Fibroblast of peridontal ligament (primary cell): ENCODE data around the gene PLA2G15.
"Not testable (repeated sequence)": the region's sequence is repeated elsewhere in the genome, so short reads cannot be mapped to it uniquely, and the experiment has no call there.

ENCODE experiments used
- DNase-seq: peaks from one replicate; pipeline ENCODE4 v3.0.0-alpha.2; 2010; ENCODE audit errors: extremely low read depth

The PLA2G15 gene

DNA sequence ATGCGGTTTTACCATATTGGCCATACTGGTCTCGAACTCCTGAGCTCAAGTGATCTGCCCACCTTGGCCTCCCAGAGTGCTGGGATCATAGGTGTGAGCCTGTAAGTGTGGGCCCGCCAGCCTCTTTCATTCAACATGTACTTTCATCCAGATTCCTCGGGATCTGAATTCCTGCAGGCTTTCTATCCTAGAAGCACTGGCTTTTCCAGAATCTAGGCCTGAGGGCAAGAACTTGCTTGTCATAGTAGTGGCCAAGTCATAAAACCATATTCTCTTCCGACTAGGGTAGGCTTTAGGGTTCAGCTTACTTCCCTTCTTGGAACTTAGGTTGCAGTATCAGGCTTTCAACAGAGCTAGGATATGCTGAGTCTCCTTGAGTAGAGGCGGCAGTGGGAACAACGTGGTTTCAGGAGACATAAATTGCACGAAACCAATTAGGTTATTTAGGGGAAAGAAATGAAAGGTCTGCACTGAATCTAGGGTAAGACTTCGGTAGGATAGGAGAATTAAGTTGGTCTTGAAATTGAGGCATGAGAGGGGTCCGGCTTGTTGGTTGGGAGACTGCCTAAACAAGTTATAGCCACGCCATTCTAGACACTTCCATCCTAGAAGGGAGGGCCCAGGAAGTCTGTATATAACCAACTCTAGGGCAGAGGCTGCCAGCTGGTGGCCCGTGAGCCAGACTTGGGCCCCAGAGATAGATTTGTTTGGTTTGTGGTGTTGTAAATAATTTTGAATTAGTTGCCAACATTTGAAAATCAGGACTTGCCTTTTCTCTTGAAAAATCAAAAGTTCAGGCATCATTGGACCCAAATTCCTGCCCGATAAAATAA is 34.8 kb downstream of the PLA2G15 start:
- no peak for DNase-seq

DNA sequence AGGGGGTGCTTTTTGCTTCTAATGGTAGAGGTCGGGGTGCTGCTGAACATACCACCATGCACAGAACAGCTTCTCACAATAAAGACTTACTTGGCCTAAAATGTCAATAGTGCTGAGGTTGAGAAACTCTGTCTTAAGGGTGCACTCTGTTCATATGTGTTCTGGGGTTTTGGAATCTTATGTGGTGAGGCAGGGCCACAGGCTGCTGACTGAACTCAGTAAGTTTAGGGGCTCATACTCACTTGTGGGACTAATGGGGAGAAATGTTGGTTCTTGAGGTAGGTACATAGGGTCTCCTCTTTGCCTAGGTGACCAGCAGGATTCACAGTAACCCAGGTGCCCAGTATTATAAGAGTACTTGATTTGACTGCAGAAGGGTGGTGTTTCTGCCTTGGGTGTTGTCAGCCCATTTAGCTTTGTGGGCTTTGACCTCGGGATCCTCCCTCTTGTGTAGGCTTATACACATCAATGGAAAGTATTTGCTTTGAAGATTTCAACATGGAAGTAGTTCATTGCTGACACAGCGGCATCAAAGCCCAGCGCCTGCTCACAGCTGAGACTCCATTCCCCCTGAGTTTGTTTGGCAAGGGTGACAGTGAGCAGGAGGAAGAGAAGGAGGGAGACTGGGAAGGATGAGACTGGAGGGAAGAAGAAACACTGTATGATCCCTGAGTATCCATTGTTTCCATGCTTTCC is 36.3 kb downstream of the PLA2G15 start:
- DNase-seq, result no peak

DNA sequence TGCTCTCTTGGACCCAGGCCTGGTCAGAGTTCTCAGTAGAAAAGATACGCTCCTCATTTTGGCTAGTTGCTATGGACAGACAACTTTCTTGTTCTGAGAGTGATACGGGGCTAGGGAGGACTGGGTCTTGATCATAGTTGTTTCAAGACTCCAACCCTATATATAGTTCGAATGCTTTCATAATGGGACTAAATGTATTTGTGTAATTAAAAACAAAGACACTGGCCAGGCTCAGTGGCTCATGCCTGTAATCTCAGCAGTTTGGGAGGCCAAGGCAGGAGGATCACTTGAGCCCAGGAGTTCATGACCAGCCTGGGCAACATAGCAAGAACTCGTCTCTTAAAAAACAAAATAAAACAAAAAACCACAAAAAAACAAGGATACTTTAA is 36.9 kb downstream of the PLA2G15 start:
- DNase-seq, result no peak

DNA sequence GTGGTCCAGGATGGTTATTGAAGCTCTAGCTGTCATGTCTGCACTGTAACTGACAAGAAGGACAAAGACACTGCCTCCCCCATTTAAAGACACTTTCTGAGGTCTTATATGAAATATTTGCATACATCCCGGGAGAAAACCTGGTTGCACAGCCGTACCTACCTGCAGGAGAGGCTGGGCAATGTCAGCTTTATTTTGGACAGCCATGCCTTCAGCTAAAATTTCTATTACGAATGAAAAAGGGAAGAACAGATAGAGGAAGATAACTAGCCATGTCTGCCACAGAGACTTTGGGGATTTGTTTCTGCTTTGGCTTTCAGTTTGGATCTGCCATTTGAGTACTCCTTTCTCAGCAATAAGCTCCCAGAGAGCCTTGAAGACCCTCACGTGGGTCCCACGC is 38.2 kb downstream of the PLA2G15 start:
- no peak for DNase-seq

DNA sequence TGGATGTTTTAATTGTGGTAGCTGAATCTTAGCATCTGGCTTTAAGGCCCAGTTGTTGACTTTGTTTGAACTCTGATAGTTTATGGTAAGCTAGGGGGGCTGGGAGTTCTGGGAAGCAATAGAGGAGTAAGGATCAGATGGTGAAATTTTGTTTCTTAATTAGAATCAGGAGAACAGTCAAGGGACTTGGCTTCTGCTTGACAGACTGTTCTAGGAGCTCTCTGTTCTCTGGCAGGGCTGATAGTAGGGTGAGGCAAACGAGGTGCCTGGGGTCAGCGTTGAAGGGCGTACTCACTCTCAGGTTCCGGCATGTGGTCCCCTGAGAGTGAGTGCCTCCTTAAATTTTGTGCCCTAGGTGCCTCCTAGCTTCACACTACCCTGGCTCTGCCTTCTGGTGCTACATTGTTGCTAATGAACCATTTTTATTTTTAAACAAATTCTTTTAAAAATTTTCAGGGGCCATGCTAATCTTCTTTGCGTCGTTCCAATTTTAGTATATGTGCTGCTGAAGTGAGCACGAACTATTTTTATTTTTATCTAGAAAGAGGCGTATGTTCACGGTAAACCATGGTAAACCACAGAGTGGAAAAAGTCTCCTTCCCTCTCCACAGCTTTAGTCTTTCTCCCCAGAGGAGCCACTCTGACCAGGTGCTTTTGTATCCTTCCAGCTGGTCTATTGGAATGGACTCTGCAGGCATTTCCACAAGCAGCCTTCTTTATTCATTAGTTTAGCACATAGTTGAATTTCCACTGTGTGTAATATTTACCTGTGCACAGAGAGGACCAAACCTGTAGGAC is 38.8 kb downstream of the PLA2G15 start:
- DNase-seq, result peak; percentile 71

DNA sequence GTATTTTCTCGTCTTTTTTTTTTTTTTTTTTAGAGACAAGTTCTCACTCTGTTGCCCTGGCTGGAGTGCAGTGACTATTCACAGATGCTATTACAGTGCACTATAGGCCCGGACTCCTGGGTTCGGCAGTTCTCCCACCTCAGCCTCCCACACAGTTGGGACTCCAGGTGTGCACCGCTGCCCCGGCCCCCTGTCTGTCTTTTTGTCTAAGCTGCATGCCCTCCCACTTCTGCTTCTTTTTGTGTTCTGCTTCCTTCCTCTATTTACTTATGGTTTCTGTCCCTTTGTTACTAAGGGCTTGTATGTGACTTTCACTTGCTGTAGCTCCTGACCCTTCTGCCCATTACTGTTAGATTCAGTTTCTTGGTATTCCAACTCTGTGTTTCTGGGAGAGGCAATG is 39.7 kb downstream of the PLA2G15 start:
- DNase-seq, result no peak

DNA sequence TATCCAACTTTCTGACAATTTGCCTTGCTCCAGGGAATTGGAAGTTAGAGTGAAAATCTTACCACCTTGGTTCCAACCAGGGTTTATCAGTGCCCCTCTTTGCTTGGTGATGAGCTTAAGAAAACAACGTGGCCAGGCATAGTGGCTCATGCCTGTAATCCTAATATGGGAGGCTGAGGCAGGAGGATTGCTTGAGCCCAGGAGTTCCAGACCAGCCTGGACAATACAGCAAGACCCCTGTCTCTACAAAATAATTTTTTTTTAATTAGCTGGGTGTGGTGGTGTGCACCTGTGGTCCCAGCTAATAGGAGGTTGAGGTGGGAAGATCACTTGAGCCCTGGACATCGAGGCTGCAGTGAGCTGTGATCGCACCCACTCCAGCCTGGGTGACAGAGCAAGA is 40.5 kb downstream of the PLA2G15 start:
- no peak for DNase-seq

DNA sequence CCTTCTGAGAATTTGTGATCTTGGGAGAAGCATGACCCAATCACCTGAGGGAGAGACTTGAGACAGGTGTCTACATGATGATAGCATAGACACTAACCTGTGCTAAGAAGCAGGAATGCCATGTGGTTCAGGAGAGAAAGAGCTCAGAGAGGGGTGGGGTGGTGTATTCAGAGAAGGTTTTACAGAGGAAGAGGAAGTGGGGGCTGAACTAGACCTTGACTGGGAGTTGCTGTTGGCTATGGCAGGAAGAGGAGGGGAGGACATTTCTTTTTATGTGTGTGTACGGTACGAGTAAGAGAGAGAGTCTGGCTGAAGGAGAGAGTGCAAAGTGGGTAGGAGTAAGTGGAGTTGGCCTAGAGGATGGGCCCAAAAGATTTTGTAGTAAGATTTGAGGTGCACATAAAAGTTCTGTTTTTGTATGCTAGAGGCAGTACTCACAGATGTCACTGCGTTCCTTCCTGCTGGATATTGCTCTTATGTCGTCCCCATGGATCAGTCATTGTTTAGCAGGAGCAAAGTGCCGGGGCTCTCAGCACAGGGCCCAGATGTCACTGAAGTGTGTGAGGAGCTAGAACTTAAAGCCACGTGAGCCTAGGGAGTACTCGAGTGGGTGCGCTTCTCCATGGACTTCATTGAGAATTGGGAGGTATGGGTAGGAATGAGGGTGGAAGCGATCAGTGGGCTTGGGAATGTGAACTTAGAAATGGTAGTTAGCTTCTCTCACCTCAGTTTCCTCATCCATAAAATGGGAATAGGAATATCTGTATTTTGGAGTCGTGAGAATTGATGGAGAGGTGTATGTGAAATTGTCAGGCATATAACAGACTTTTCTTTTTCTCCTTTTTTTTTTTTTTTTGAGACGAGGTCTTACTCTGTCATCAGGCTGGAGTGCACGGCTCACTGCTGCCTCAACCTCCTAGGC is 41.2 kb downstream of the PLA2G15 start:
- DNase-seq, result no peak

DNA sequence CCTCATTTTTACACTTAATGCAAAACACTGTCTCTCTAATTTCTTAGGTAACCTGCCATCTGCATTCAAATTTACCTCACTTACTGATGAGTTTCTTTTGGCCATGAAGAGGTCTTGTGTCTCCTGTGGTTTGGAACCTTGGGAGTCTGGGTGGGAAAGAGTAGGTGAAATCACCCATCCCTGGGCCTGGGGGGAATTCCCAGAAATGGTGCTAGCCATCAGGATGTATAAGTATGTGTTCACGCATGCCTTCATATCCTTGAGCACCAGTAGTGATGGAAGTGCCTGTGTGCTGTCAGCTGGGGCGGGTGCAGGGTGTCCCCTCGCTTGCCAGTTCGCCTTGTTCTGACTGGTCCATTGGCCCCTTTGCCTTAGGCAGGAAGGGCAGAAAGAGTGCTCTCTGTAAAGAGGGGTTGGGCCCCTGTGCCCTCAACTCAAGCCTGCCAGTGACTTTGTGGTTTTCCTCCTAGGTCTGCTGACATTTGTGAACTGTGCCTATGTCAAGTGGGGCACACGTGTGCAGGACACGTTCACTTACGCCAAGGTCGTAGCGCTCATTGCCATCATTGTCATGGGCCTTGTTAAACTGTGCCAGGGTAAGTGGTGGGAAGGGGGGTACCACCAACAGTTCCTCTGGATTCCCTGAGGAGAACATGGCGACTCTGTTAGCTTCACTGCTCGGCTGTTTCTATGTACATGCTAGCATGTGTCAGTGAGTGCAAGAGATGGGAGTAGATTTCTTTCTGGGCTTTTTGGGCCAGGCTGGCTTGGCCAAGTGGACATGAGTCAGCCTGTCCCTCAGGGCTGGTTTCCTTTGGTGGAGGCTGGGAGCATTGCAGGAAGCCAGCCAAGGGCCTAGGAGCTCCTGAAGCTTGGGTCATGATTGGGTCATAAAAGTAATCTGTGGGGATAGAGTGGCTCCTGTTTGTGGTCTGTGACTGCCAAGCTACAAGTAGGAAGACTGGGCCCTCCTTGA is 42.4 kb downstream of the PLA2G15 start:
- DNase-seq, result peak; percentile 91

DNA sequence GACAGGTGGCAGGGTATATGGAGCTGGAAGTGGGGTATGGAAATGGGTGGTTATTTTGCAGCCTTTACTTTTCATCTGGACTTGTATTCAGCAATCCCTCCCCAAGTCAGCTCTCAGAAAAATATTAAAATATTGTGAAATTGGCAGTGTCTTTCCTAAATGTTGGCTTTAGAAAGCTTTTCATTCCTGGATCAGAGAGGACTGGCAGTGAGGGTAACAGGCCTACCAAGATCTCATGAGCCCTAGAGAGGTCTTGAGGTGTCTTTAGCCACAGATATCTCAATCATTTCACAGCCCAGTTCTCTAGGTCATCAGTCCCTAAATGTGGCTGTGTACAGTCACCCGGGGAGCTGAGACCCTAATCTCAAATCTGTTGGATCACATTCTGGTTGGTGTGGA is 43.1 kb downstream of the PLA2G15 start:
- DNase-seq, result no peak

DNA sequence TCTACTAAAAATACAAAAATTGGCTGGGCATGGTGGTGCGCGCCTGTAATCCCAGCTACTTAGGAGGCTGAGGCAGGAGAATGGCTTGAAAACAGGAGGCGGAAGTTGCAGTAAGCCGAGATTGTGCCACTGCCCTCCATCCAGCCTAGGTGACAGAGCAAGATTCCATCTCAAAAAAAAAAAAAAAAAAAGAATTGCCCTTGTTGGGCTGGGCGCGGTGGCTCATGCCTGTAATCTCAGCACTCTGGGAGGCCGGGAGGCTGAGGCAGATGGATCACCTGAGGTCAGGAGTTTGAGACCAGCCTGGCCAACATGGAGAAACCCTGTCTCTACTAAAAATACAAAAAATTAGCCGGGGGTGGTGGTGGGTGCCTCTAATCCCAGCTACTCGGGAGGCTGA is 43.6 kb downstream of the PLA2G15 start:
- not testable (repeated sequence) for DNase-seq

DNA sequence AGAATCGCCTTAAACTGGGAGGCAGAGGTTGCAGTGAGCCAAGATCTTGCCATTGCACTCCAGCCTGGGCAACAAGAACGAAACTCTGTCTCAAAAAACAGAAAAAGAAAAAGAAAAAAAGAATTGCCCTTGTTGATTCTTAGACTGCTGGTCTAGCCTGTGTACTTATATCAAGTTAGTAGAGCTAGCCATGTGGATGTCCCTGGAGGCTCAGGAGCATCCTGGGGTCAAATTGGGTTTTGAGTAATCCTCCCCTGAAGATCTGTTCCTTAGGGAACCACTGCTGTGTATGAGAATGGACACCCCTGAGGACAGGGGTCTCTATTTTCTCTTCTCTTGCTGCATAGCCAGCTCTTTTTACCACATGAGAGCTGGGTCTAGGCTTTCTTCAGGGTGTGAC is 44.0 kb downstream of the PLA2G15 start:
- DNase-seq, result no peak

DNA sequence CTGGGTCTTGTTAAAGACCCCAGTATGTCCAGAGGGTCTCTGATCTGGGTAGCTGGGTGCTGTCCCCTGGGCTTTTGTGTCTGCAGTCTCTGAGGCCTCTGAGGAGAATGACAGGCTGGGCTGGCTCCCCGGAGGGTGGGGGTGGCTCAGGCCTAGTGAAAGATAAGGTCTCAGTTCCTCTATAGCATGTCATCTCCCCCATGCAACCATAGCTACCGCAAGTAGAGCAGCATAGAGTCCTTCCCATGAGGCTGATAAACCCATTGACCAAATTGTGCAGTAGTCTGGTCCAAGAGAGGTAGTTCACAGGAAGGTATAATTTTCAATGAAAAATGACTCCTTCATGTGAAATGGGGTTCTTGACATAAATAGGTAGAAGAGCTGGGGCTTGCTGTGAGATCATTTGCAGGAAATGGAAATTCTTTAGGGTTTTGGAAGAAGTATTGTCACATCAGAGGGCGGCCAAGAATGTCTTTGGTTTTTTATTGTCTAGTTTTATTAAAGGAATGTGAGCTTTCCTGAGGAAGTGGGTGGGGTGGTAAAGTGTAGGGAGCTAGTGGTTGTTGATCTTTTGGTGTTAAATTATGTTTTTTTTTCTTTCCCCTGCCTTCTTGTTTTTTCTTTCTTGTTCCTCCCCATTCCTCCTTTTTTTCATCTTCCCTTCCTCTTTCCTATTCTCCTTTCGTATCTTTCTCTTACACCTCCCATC is 44.6 kb downstream of the PLA2G15 start:
- no peak for DNase-seq

DNA sequence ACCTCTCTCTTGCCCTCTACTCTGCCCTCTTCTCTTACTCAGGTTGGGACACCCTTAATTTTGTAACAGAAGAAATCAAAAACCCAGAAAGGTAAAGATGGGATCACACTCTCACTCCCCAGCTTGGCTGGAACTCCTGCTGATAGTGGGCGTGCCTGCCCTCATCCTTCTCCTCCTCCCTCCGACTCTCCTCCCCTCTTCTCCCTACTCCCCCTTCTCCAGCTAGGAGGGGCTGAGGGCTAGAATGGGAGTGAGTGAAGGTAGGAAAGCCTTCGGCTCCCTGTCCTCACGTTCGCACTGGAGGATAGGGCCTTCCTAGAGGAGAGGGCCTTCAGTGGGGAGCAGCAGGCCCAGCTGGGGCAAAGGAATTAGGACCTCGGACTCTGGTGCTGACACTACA is 45.3 kb downstream of the PLA2G15 start:
- no peak for DNase-seq

DNA sequence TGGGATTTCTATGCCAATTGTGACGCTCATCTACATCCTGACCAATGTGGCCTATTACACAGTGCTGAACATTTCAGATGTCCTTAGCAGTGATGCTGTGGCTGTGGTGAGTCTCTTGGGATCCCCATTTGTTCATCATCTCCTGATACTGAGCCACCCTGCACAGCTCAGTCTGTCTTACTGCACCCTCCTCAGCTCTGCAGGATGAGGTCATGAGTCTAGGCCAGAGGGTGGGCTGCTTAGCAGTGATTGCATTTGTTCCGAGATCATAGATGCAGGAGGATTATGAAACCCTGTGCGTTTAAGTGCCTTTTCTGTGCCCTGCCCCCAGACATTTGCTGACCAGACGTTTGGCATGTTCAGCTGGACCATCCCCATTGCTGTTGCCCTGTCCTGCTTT is 46.1 kb downstream of the PLA2G15 start:
- DNase-seq, result no peak

DNA sequence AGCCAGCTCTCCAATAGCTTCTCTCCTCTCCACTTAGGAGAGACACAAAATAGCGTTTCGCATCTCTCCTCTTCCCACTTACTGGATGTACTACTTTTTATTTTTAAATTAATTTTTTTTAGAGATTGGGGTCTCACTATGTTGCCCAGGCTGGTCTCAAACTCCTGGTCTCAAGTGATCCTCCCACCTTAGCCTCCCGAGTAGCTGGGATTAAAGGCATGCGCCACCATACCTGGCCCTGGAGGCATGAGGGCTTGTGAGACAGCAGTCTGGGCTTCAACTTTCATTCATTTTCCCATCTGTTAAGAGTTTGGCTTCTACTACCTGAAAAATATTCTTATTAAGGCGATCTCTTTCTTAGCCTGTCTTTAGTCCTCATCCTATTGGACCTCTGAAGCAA is 47.3 kb downstream of the PLA2G15 start:
- no peak for DNase-seq

DNA sequence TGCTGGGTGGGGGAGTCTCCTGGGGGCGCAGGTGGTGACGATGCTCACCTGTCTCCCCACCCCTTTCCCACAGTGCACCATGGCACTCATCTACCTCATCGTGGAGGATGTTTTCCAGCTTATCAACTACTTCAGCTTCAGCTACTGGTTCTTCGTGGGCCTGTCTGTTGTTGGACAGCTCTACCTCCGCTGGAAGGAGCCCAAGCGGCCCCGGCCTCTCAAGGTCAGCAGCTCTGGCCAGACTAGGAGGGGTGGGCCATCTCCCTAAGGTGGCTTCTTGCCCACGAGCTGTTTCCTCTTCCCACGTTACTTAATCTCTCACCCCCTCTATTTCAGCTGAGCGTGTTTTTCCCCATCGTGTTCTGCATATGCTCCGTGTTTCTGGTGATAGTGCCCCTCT is 51.1 kb downstream of the PLA2G15 start:
- DNase-seq, result no peak

DNA sequence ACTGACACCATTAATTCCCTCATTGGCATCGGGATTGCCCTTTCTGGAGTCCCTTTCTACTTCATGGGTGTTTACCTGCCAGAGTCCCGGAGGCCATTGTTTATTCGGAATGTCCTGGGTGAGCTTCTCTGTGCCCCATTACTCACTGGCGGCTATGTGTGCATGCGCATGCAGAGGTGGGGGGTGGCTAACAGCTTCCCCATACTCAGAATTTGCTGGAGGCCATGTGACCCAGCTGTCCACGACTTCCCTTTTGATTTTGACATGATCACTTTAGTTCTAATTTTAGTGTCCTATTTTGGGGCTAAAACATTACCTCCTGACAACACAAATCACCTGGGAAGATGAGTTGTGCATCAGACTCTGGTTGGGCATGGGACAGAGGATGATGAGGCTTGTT is 51.5 kb downstream of the PLA2G15 start:
- DNase-seq, result no peak

DNA sequence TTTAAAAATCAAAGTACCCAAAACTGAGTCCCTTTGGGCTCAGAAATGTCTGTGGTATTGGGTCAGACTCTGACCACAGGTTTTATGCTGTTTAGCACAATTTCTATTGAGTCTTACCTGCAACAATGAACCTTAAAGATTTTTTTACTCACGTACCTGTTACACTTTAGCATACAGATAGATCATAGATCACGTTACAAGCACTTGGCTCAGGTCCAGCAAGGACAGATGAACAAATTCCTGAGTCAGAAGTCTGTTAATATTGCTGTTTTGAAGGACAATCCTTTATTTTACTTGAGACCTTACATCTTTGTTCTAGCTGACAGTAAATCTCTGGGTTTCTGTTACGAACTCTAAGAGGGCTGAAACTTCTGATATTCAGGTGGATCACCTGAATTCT is 52.7 kb downstream of the PLA2G15 start:
- no peak for DNase-seq

DNA sequence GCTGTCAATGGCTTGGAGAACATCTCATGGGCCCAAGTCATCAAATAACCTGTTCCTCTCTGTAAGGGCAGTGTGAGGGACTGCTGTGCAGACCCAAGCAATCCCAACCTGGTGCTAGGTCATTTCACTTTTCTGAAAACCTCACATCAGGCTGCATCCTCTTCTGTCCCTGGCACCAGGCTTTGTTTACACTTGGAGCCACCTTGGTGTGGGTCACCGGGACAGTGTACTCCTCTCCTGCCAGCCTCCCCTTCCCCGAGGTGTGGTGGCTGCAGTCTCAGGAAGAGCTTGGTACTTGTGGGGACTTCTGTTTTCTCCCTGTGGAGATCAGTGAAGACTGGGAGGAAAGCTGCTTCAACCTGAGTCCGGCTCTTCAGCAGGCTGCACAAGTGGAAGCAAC is 53.1 kb downstream of the PLA2G15 start:
- DNase-seq, result no peak
